Measurements from ENCODE around the gene CCR7. TPM values are rescaled to one million over a fixed set of nuclear protein-coding genes. Genes with fewer than 3 reads are reported as not detected.

Gene CCR7
- total and polyA plus RNA-seq, 2 of the 13 experiments (the other 11 are each of a cell fraction or from before 2014, with no cell fraction given) = 0.04 to 0.53 TPM

DNA sequence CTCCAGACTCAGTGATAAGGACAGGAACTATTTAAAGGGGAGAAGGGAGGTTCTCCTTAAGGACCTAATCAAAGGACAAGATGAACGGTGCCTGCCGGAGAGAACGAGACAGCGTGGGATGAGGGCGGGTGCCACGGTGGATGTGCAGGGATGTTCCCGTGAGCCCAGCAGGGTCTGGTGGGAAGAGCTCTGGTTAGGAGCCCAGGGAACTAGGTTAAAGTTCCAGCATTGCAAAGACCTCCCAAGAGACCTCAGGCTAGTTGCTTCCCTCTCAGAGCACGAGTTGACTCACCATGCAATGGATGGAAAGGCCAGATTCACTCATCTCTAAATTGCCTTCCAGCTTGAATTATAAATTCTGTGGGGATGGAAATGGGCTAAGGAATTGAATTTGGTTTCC is 14.7 kb downstream of the CCR7 start:
- Histone ChIP-seq H3K4me3 (replicated peaks in 1 of 3; ENCODE audit: insufficient read depth in 1 of 3, low read depth in 2 of 3, low read length in 3 of 3) (no peak overlapping the region), H3K4me2 (ENCODE audit: low read depth, low read length) (peak overlapping the region; percentile 76; the same call in 1 of the 2 replicates), H2AFZ (ENCODE audit: low read length) (no peak overlapping the region), H3K9me3 (ENCODE audit: low read length) (no peaks in the 10 kb centered on the region), H3K79me2 (ENCODE audit: insufficient read depth, low read length) (no peaks in the 10 kb centered on the region), H4K20me1 (ENCODE audit: insufficient read depth, low read length) (no peaks in the 10 kb centered on the region), H3K36me3 (replicated peaks in 1 of 2; ENCODE audit: control insufficient read depth in 1 of 2, insufficient read depth in 2 of 2, low read length in 2 of 2) (no peaks in the 10 kb centered on the region), H3K27me3 (ENCODE audit: control insufficient read depth in 1 of 2, insufficient read depth in 2 of 2, low read length in 2 of 2) (no peaks in the 10 kb centered on the region), H3K4me1 (ENCODE audit: insufficient read depth, low read length) (peaks cover 84% of the 10 kb centered on the region), H3K27ac (ENCODE audit: extremely low read length, insufficient read depth, low read length) (peak overlapping the region; percentile 85), H3K9ac (ENCODE audit: insufficient read depth, low read depth, low read length) (no peak overlapping the region)
- BruUV-seq (replicated peaks) = no TSS peak
- no peak for DNase-seq (ENCODE audit: low spot score)
- WGBS (ENCODE audit: low lambda C conversion rate) = 93% methylated on average over 8 of the region's 8 CpGs
- FAIRE-seq = no peak
- intact Hi-C loops (cut with micrococcal nuclease; ENCODE audit: unreplicated experiment) = no loop called here
- ChIA-PET CTCF (ENCODE audit: low intra/inter-chr PET ratio, low total read pairs) (interaction anchor here (1.7 kb wide), 1 partner anchor 10 kb away, joined by 8 read pairs; no protein-coding TSS in a partner anchor), POLR2A (interaction anchor here (0.7 to 4.9 kb wide), 14 partner anchors 10 to 1138 kb away, joined by 3 to 116 read pairs (median 5); partner anchors contain the start of gene EIF1)
- no peak for ATAC-seq
- TF ChIP-seq, protein P1, sequence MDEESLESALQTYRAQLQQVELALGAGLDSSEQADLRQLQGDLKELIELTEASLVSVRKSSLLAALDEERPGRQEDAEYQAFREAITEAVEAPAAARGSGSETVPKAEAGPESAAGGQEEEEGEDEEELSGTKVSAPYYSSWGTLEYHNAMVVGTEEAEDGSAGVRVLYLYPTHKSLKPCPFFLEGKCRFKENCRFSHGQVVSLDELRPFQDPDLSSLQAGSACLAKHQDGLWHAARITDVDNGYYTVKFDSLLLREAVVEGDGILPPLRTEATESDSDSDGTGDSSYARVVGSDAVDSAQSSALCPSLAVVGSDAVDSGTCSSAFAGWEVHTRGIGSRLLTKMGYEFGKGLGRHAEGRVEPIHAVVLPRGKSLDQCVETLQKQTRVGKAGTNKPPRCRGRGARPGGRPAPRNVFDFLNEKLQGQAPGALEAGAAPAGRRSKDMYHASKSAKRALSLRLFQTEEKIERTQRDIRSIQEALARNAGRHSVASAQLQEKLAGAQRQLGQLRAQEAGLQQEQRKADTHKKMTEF (CRISPR knock-in tag; IDR thresholded peaks at IDR 0.05) = no peak
- 0 out of 2 replicates have a peak, but pooled peaks have one; percentile 26 for TF ChIP-seq MBD4 (IDR thresholded peaks at IDR 0.05; ENCODE audit: borderline replicate concordance, low read length)
- TF ChIP-seq, protein P2, sequence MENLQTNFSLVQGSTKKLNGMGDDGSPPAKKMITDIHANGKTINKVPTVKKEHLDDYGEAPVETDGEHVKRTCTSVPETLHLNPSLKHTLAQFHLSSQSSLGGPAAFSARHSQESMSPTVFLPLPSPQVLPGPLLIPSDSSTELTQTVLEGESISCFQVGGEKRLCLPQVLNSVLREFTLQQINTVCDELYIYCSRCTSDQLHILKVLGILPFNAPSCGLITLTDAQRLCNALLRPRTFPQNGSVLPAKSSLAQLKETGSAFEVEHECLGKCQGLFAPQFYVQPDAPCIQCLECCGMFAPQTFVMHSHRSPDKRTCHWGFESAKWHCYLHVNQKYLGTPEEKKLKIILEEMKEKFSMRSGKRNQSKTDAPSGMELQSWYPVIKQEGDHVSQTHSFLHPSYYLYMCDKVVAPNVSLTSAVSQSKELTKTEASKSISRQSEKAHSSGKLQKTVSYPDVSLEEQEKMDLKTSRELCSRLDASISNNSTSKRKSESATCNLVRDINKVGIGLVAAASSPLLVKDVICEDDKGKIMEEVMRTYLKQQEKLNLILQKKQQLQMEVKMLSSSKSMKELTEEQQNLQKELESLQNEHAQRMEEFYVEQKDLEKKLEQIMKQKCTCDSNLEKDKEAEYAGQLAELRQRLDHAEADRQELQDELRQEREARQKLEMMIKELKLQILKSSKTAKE (CRISPR knock-in tag; IDR thresholded peaks at IDR 0.05; ENCODE audit: borderline replicate concordance) = no peak
- TF ChIP-seq ZNF619 (CRISPR knock-in tag; IDR thresholded peaks at IDR 0.05) = 0 out of 2 replicates have a peak, but pooled peaks have one; percentile 12
- no peak for TF ChIP-seq ZNF768 (CRISPR knock-in tag; IDR thresholded peaks at IDR 0.05)
- in situ Hi-C loops (cut with HindIII; ENCODE audit: extremely low pct_ligation_motif_present, low pct_unique_long_range_greater_than_20kb) = no loop called here
